ENCODE results near the gene HSPA12B. TPM values are rescaled to one million over a fixed set of nuclear protein-coding genes. Genes with fewer than 3 reads are reported as not detected.
A peak's percentile ranks its signal among the peaks of the same experiment; 100 is the strongest.

HSPA12B gene
- total RNA-seq, 1 donor from 2014 or later = 20.4 TPM

GRCh38 chr20:3701061-3701998 lies 31.2 kb upstream of the HSPA12B start:
- no peak for DNase-seq (ENCODE audit: low spot score)
- intact Hi-C loops (cut with DNase I) = no loop called here
- no peak for ATAC-seq

- intact Hi-C loops (cut with DNase I) = no loop called here
- ATAC-seq (no peak), DNase-seq (ENCODE audit: low spot score) (no peak)
Measured at GRCh38 chr20:3702611-3703391, 29.7 kb upstream of the HSPA12B start.

GRCh38 chr20:3704087-3704486 lies 28.4 kb upstream of the HSPA12B start:
- no peak for ATAC-seq
- intact Hi-C loops (cut with DNase I) = no loop called here
- no peak for DNase-seq (ENCODE audit: low spot score)

GRCh38 chr20:3705491-3705969 lies 27.0 kb upstream of the HSPA12B start:
- DNase-seq (ENCODE audit: low spot score) = no peak
- no peak for ATAC-seq
- intact Hi-C loops (cut with DNase I) = no loop called here

- DNase-seq (ENCODE audit: low spot score) = no peak
- intact Hi-C loops (cut with DNase I) = no loop called here
- no peak for ATAC-seq
Measured at GRCh38 chr20:3705970-3706739, 26.3 kb upstream of the HSPA12B start.

- intact Hi-C loops (cut with DNase I) = no loop called here
- no peak for DNase-seq (ENCODE audit: low spot score)
- ATAC-seq = no peak
Measured at GRCh38 chr20:3706774-3707507, 25.5 kb upstream of the HSPA12B start.

GRCh38 chr20:3707508-3707899 lies 25.0 kb upstream of the HSPA12B start:
- intact Hi-C loops (cut with DNase I) = no loop called here
- ATAC-seq (no peak), DNase-seq (ENCODE audit: low spot score) (no peak)

- intact Hi-C loops (cut with DNase I) = loop anchor here (2.0 kb wide), 1 partner anchor 33 kb away; no protein-coding TSS in a partner anchor
- peak; percentile 23 for ATAC-seq
- no peak for DNase-seq (ENCODE audit: low spot score)
Measured at GRCh38 chr20:3710011-3710466, 22.4 kb upstream of the HSPA12B start.

GRCh38 chr20:3710703-3711483 lies 21.6 kb upstream of the HSPA12B start:
- ATAC-seq (peak; percentile 75), DNase-seq (ENCODE audit: low spot score) (peak; percentile 89)
- intact Hi-C loops (cut with DNase I) = loop anchor here (2.0 kb wide), 1 partner anchor 34 kb away; no protein-coding TSS in a partner anchor

GRCh38 chr20:3711484-3711941 lies 21.0 kb upstream of the HSPA12B start:
- intact Hi-C loops (cut with DNase I) = loop anchor here (2.0 kb wide), 1 partner anchor 35 kb away; no protein-coding TSS in a partner anchor
- no peak for DNase-seq (ENCODE audit: low spot score)
- peak; percentile 14 for ATAC-seq

- DNase-seq (ENCODE audit: low spot score) = peak; percentile 81
- peak; percentile 65 for ATAC-seq
- intact Hi-C loops (cut with DNase I) = no loop called here
Measured at GRCh38 chr20:3712279-3712873, 20.1 kb upstream of the HSPA12B start, which contains the start of gene SIGLEC1. TSS of gene SIGLEC1 (minus strand) at chr20:3712600. CDS start at chr20:3707128, 5,472 bp downstream.

GRCh38 chr20:3714092-3714491 lies 18.4 kb upstream of the HSPA12B start:
- ATAC-seq = peak; percentile 24

GRCh38 chr20:3716195-3716834 lies 16.2 kb upstream of the HSPA12B start:
- intact Hi-C loops (cut with DNase I) = no loop called here
- peak; percentile 68 for ATAC-seq
- DNase-seq (ENCODE audit: low spot score) = no peak

More at GRCh38 chr20:3714092-3714491, 18.4 kb upstream of the HSPA12B start:
- intact Hi-C loops (cut with DNase I) = no loop called here
- no peak for DNase-seq (ENCODE audit: low spot score)

- DNase-seq (ENCODE audit: low spot score) = no peak
- intact Hi-C loops (cut with DNase I) = no loop called here
- ATAC-seq = no peak
Measured at GRCh38 chr20:3719046-3719445, 13.4 kb upstream of the HSPA12B start.

GRCh38 chr20:3720068-3720467 lies 12.4 kb upstream of the HSPA12B start:
- intact Hi-C loops (cut with DNase I) = no loop called here
- DNase-seq (ENCODE audit: low spot score) (no peak), ATAC-seq (no peak)

- intact Hi-C loops (cut with DNase I) = no loop called here
- DNase-seq (ENCODE audit: low spot score) = no peak
- ATAC-seq = no peak
Measured at GRCh38 chr20:3720626-3721025, 11.9 kb upstream of the HSPA12B start.
